ENCODE measurements around the gene NRBF2. TPM values are rescaled to one million over a fixed set of nuclear protein-coding genes. Genes with fewer than 3 reads are reported as not detected.

Gene NRBF2
- total and polyA plus RNA-seq, 2 of the 4 experiments (the other 2 are of a cell fraction) = 19.9 to 20.6 TPM

GRCh38 chr10:63165249-63165648, 32.1 kb downstream of the NRBF2 start:
- no peak overlapping the region for H3K27ac ChIP-seq (ENCODE audit: insufficient read depth, low read length)
- POLR2A ChIA-PET (ENCODE audit: unreplicated experiment) = no interaction called here
- DNase-seq = no peak
- H3K4me1 ChIP-seq (ENCODE audit: control insufficient read depth, insufficient read depth, low read length) = 0 out of 2 replicates have a peak, but pooled peaks cover 2% of the 10 kb centered on the region
- no peak overlapping the region for H3K9ac ChIP-seq (ENCODE audit: low read depth, low read length)
- H2BK15ac ChIP-seq (ENCODE audit: low read depth, low read length) = no peak overlapping the region
- no peak overlapping the region for H4K91ac ChIP-seq (ENCODE audit: insufficient read depth, low read depth, low read length)
- H3K4me3 ChIP-seq (ENCODE audit: insufficient read depth, low read depth, low read length) = no peak overlapping the region
- intact Hi-C loops (cut with micrococcal nuclease) = loop anchor here (2.0 kb wide), 1 partner anchor 552 kb away; no protein-coding TSS in a partner anchor
- H2AK5ac ChIP-seq (ENCODE audit: low read depth, low read length) = no peak overlapping the region
- in situ Hi-C loops (cut with MboI; ENCODE audit: low sequenced_read_pairs) = loop anchor here (5.0 kb wide), 1 partner anchor 557 kb away; no protein-coding TSS in a partner anchor
- no peaks in the 10 kb centered on the region for H3K9me3 ChIP-seq (ENCODE audit: control insufficient read depth, insufficient read depth, low read length)
- peaks cover 3% of the 10 kb centered on the region; the same call in 1 of the 2 replicates for H3K36me3 ChIP-seq (ENCODE audit: control insufficient read depth, insufficient read depth, low read length)
- no TSS peak for BruUV-seq (replicated peaks)
- no peaks in the 10 kb centered on the region for H3K9me1 ChIP-seq (ENCODE audit: insufficient read depth, low read length)
- no peak for TF ChIP-seq RCOR1 (IDR thresholded peaks at IDR 0.05; ENCODE audit: insufficient replicate concordance, low read length)
- no peak for TF ChIP-seq ELK1 (IDR thresholded peaks at IDR 0.05; ENCODE audit: borderline replicate concordance, low read depth, low read length)
- TF ChIP-seq CHD1 (IDR thresholded peaks at IDR 0.05; ENCODE audit: low read depth, low read length) = no peak
- no peak for TF ChIP-seq CEBPB (IDR thresholded peaks at IDR 0.05; ENCODE audit: low read depth, low read length)
- no peak for TF ChIP-seq RAD21 (IDR thresholded peaks at IDR 0.05; ENCODE audit: low read length)
- no peak for TF ChIP-seq CTCF (conservative IDR thresholded peaks at IDR 0.05; ENCODE audit: low read depth, low read length)
- no peak for TF ChIP-seq FOS (IDR thresholded peaks at IDR 0.05; ENCODE audit: low read depth, low read length)
- no peak for TF ChIP-seq USF2 (IDR thresholded peaks at IDR 0.05; ENCODE audit: low read depth, low read length)
- no peak for TF ChIP-seq BHLHE40 (IDR thresholded peaks at IDR 0.05; ENCODE audit: low read depth, low read length)
- no peak for TF ChIP-seq MAZ (IDR thresholded peaks at IDR 0.05; ENCODE audit: borderline replicate concordance, low read depth, low read length)
- no peak for TF ChIP-seq NFE2L2 (IDR thresholded peaks at IDR 0.05; ENCODE audit: low read depth, low read length)
- no peak for TF ChIP-seq POLR2A (IDR thresholded peaks at IDR 0.05; ENCODE audit: low read depth, low read length)
- TF ChIP-seq MXI1 (IDR thresholded peaks at IDR 0.05; ENCODE audit: borderline replicate concordance, low read depth, low read length) = no peak
- TF ChIP-seq SMC3 (IDR thresholded peaks at IDR 0.05; ENCODE audit: low read depth, low read length) = no peak
- TF ChIP-seq RFX5 (IDR thresholded peaks at IDR 0.05; ENCODE audit: low read depth, low read length) = no peak
- no peak for TF ChIP-seq MAFK (IDR thresholded peaks at IDR 0.05; ENCODE audit: low read depth, low read length)
- no peak overlapping the region for H4K8ac ChIP-seq (ENCODE audit: low read depth in 2 of 2, low read length in 2 of 2)
- no peaks in the 10 kb centered on the region for H4K20me1 ChIP-seq (ENCODE audit: insufficient read depth, low read length)
- H3K27me3 ChIP-seq (ENCODE audit: control insufficient read depth, insufficient read depth, low read length) = no peaks in the 10 kb centered on the region
- dilution Hi-C loops (cut with HindIII; ENCODE audit: low sequenced_read_pairs, unreplicated experiment) = loop anchor here (25.0 kb wide), 2 partner anchors 547 to 553 kb away; no protein-coding TSS in a partner anchor
- no CpG with 5 or more reads among the region's 7 CpGs for WGBS, 2 experiments (ENCODE audit: extremely low coverage in 2 of 2, insufficient read length in 1 of 2)
- H3K56ac ChIP-seq (ENCODE audit: extremely low read depth, insufficient read depth, low read length) = no peak overlapping the region
- H3K18ac ChIP-seq (ENCODE audit: low read depth, low read length) = no peak overlapping the region
- no peak overlapping the region for H2BK20ac ChIP-seq (ENCODE audit: low read depth, low read length)
- no peak overlapping the region for H3K4me2 ChIP-seq (ENCODE audit: low read depth, low read length)
- no peak overlapping the region for H4K5ac ChIP-seq (ENCODE audit: low read depth, low read length)
- no peak overlapping the region for H2AK9ac ChIP-seq (replicated peaks; ENCODE audit: low read depth, low read length, poor library complexity)
- H3K14ac ChIP-seq (replicated peaks; ENCODE audit: low read depth, low read length) = no peak overlapping the region
- peaks cover 0 to 6% of the 10 kb centered on the region in 2 experiments; a peak in 2 of 4 replicates for H3K79me1 ChIP-seq (ENCODE audit: low read depth in 1 of 2, low read length in 2 of 2)
- H2BK5ac ChIP-seq (ENCODE audit: low read depth, low read length, poor library complexity, severe bottlenecking) = no peak overlapping the region
- no peak overlapping the region for H3K4ac ChIP-seq (ENCODE audit: low read depth, low read length)
- H3K23ac ChIP-seq (ENCODE audit: low read depth, low read length) = no peak overlapping the region
- no peak for ATAC-seq (ENCODE audit: low read depth)
- CTCF ChIA-PET = interaction anchor here (2.6 to 3.3 kb wide), 2 partner anchors 463 to 465 kb away, joined by 16 to 24 read pairs; no protein-coding TSS in a partner anchor
- H2BK120ac ChIP-seq (ENCODE audit: low read depth, low read length) = no peak overlapping the region
- no peak overlapping the region for H2AFZ ChIP-seq (replicated peaks; ENCODE audit: low read length, poor library complexity)

All from IMR-90 (cell line).